GM19099 (cell line): Measurements from ENCODE around the gene UVRAG.

Experiments used
- POLR2A ChIP-seq: IDR thresholded peaks from 3 replicates; pipeline ENCODE4 v1.6.1; 2011; ENCODE audit warnings: low read depth; ENCODE audit not compliant: insufficient read length; ENCODE audit errors: extremely low read depth

Gene UVRAG

DNA sequence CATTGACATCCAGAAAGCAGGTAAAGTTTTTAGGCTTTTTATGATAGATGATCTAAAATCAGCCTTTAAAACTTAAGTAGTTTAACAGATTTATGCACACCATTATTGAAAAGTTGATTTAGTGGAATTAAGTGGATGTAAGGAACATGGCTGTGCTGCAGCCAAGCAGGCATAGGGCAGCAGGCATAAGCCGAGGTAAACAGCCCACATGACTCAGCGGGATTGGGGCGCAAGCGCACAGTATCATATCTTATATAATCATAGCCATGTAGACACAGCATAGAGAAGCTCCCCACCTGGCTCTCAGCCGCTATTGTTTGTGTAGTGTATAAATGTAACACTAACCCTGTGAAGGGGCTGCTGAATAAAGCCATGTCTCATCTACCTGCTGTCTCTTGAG lies 233.8 kb downstream of the UVRAG start:
- TF ChIP-seq POLR2A, result no peak

DNA sequence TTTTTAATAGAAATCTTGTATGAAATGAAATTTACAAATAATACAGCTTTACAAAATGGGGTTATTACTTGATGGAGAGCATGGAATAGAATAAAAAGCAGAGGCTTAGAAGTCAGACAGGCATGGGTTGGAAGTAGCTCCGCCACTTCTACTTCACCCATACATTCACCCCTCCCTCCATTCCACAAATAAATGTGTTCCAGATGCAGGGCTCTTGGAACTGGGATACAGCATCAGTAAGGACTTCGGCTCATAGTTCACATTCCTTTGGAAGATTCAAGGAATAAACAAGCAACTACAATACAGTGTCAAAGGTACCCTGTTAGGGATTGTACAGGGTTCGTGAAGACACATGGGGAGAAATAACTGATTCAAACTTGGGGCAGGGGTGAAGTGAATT lies 234.5 kb downstream of the UVRAG start:
- TF ChIP-seq POLR2A, result no peak

DNA sequence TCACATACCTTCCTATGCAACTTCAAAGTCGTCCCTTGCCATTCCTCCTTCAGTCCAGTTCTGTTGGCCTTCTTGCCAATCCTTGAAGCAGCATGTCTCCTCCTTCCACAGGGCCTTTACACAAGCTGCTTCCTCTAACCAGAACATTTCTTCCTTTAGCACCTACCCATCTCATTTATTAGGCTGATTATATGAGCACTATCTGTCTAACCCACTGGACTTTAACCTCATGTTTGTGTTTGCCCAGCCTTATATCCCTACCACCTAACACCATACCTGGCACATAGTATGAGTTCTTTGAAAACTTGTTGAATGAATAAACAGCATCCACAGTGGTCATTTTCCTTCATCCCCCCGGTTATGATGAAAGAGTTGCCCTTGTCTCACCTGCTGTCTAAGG lies 236.9 kb downstream of the UVRAG start:
- no peak for TF ChIP-seq POLR2A

DNA sequence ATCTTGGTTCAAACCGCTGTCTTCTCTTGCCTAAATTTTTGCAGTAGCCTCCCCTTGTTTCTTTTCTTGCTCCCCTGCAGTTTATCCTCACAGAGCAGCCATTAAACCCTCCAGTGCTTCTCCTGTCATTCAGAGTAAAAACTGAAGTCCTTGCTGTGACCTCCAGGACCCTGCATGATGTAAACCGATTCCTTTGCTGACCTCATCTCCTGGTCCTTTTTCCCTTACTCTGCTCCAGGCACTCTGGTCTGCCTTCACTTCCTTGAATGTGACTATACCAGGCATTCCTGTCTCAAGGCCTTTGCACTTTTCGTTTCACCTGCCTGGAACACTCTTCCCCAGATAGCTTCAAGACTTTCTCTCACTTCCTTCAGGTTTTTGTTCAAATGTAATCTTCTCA lies 239.3 kb downstream of the UVRAG start:
- no peak for TF ChIP-seq POLR2A

DNA sequence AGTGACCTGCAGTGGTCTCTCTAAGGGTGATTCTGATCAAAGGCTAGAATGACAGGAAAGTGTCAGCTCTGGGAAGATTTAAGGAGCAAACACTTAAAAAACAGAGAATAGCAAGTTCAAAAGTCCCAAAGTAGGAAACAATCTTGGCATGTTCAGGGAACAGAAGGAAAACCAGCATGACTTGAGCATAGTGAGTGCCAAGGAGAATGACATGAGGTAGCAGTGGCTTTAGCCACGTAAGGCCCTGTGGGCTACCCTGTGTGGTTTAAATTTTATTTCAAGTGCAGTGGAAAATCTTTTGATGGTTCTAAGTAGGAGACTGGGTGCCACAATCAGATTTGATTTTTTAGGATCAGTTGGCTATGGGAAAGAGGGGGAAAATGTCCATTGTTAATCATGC lies 241.9 kb downstream of the UVRAG start:
- TF ChIP-seq POLR2A, result no peak

DNA sequence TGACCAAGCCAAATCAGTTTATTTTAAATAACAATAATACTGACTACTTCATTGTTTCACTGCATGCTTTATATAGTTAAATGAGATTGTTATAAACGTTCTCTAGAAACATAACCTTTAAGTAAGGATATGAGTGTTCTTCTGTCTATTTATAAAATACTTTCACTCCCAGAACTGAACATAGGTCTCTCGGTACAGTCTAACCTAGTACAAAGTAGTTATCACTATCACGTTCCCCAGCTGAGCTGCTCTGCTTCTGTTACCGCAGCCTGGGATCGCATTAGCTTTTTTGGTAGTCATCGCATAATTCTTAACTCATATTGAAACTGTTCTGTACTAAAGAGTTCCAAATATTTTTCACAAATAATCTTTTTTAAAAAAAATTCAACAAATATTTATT lies 247.7 kb downstream of the UVRAG start:
- no peak for TF ChIP-seq POLR2A

DNA sequence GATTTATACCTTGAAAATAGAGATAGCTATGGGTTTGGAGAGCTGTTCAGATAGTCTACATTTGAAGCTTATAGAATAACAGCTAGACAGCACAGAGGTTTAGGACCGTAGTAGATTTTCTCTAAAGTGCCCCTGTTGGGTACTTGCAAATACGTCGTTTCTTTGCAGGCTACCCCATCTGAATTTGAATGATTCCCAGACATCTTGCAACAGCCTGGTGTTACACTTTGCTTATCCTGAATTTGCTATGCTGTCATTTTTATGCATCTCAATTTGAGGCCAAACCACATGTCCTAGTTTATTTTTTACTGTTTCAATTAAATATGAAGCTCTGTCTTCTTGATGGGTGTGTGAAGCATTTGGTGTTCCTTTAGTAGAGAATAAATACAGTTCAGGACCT lies 249.2 kb downstream of the UVRAG start:
- no peak for TF ChIP-seq POLR2A

DNA sequence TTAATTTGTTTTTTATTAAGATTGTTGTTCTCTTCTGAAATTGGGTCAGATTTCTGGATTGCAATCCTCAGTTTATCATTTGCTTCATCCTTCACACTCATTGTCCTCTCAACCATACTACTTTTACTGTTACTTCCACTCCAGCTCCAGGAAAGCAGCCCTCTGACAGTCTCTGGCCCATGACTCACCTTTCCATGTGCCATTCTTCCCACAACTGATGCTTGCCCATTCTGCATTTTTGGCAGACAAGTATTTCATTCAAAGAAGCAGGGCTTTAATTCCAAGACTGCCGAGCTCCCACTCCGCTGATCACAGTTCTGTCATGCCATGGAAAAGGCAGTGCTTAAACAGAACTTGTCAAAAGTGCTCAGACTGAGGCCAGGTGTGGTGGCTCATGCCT lies 252.1 kb downstream of the UVRAG start:
- no peak for TF ChIP-seq POLR2A

DNA sequence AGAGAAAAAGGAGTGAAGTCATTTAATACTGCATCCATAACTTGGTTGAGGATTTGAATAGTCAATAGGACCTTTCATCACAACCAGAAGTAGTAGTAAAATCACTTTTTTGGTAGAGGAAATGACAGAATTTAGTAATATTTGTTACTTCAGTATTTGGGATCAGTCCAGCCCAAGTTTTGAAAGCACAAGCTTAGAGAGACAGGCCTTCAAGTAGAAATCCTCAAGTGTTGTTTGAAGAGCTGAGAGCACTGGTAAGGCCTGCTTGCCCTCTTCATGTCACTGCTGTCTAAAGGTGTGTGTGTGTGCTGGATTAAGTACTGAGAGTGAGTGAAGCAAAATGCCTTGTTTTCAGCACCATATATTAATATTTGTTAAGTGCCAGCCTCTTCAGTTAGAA lies 254.0 kb downstream of the UVRAG start:
- no peak for TF ChIP-seq POLR2A

DNA sequence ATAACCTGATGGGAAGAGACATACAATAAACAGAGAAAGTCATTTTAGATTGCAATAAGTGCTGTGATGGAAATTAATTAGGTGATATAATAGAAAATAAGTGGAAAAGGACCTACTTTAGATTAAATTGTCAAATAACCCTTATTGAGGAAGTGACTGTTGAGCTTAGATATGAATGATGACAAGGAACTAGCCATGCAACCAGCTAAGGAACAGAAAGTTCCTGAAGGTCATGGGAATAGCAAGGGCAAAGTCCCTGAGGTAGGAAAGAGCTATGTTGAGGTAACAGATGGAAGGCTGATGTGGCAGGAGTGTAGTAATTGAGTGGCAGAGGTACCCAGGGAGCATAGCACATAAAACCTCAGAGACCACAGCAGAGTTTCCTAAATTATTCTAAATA lies 256.1 kb downstream of the UVRAG start:
- no peak for TF ChIP-seq POLR2A

DNA sequence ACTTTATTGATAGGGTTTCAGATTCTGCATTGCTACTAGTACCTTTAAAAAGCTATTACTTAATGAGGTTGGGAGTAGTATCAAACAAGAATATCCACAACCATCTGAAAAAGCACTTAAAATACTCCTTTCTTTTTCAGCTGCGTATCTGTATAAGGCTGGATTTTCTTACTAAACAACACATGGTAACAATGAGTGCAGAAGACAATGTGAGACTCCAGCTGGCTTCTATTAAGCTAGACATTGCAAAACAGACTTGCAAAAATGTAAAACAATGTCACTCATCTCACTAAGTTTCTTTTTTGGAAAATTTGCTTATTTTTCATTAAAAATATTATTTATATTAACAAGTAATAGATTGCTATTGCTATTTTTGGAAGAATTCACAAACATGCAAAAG lies 258.7 kb downstream of the UVRAG start:
- no peak for TF ChIP-seq POLR2A

DNA sequence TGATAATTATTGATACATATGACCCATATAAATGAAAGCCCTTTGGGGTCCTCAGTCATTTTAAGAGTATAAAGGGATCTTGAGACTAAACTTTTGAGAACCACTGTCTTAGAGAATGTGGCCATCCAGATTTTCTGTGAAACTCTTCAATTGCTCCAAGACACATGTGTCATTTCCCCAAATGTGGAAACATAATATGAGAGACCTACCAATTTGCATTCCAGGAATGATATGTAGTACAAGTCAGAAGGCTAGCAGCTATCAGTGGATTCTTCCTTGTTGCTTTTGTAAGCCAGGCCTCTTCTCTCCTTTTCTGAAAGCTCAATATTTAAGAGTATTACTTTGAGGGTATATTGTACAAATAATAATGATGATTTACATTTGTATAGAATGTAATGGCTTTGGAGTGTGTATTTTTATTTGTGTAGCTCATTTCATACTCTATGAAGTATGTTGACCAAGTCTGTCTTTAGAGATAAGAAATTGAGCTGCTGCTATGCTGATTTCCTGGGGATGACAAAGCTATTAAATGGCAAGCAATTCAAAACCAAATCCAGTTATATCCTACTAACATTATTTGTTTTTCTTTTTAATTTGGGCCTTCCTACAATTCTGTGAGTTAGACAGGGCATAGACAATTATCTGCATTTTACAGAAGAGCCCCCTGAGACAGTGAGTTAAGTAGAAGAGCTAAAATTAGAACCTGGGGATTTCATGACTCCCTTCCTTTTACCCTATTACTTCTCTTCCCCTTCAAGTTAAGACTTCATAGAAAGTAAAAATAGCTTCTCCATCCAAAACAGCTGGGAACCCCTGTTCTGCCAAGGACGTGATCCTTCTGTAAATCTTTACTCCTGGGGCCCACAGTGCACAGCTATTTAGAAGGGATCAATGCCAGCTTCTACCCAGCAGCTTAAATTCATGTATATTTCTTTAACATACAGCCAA lies 259.4 kb downstream of the UVRAG start:
- no peak for TF ChIP-seq POLR2A

DNA sequence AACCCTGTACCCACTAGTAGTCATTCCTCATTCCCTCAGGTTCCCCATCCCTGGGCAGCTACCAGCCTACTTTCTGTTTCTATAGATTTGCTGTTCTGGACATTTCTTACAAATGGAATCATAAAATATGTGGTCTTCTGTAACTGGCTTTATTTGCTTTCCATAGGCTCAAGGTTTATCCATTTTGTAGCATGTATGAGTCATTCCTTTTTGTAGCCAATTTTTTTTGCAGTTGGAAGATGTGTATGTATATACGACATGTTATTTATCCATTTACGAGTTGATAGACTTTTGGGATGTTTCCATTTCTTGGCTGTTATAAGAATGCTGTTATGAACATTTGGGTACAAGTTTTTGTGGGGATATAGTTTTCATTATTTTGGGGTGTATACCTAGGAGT lies 260.7 kb downstream of the UVRAG start:
- TF ChIP-seq POLR2A, result no peak

DNA sequence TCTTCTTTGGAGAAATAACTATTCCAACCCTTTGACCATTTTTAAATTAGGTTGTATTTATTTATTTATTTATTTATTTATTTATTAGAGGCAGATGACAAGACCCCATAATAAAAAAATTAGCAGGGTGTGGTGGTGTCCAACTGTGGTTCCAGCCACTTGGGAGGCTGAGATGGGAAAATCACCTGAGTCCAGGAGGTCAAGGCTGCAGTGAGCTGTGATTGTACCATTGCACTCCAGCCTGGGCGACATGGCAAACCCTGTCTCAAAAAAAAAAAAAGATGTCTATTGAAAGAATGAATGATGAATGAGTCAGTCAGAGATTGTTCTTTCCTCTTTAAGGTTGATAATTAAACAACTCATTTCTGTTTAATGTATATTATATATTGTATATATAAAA lies 261.7 kb downstream of the UVRAG start:
- no peak for TF ChIP-seq POLR2A

DNA sequence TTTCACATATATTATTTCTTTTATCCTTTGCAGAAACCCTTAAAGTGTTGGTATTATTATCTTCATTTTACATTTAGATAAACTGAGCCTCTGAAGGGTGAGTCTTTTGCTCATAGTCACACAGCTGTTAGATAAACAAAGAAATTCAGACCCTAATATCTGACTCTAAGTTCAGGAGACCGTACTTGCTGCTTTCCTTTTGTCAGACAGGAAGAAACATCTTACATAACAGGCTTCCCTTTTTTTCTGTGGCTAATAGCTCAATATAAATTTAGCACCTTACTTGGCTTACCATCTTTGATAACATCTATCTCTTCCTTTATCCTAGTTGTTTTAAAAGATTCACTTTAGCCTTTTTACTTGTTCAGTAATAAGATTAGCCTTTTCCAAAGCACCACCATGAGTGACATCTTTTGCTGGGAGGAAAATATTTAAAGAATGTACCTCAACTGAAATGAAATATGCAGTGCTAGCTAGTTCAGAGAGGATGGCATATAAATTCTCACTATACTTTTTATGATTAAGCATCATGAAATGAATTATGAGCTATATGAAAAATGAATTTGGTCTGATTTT lies 262.7 kb downstream of the UVRAG start:
- no peak for TF ChIP-seq POLR2A

DNA sequence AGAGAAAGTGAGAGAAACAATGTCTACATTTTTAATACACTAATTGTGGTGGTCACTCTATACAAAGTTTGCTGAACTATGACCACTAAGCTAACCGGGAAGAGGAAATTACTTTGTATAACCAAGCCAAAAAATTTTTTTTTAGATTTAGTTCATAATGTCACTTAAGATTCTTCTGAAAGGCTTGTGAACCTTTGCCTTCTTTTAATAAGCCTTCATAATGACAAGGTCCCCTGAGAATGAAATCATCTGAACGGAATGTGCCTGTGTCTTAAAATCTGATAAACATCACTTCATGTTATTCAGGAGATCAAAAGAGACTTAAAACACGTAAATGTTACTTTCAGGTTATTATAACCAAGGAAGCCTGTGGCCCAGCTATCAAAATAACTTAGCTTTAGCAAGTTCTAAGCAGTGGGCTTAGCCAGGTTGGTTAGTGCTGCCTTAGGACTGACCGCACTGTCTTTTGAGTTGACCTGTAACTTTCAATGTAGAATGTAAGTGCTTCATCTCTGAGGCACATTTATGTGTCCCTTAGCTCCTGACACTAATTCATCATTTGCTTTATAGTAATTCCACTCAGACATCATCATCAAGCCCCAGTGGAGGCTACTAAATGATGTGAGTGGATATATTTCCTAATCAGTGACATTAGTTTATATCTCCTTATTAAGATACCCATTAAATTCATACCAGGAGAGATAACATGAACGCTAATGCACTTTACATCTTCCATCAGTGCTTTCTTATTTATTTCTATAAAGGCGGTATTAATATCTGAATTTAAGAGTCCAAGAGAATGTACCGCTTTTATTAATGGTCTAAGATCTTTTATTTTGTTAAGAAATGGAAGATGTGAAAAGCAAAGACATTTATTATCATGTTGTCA lies 268.8 kb downstream of the UVRAG start:
- TF ChIP-seq POLR2A, result no peak

DNA sequence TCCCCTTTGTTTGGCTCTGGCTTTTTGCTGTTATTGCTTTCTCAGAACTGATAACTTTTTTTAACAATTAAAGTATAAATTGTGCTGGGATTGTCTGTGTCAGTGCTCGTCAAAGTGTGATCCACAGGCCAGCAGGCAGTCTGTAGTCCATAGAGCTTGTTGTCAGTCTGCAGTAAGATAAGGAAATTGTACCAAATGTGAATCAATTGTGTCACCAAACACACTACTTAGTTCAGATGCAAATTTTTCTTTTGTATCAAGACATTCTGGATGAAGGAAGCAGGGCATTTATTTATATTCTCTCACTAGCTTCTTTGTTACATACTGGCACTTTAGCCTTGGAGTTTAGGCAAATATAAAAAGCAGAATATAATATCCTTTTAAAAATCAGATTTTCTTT lies 270.3 kb downstream of the UVRAG start:
- TF ChIP-seq POLR2A, result no peak
